LNCAP (cell line): ENCODE results near the gene KMO.

Experiments
- TF ChIP-seq, protein P1 (sequence below): fragments of 450-650 bp; IDR thresholded peaks from 2 replicates; pipeline ENCODE4 v1.5.1; 2017; ENCODE audit warnings: mild to moderate bottlenecking

KMO gene

GRCh38 chr1:241622669-241623068 lies 90.5 kb downstream of the KMO start:
- TF ChIP-seq, protein P1, sequence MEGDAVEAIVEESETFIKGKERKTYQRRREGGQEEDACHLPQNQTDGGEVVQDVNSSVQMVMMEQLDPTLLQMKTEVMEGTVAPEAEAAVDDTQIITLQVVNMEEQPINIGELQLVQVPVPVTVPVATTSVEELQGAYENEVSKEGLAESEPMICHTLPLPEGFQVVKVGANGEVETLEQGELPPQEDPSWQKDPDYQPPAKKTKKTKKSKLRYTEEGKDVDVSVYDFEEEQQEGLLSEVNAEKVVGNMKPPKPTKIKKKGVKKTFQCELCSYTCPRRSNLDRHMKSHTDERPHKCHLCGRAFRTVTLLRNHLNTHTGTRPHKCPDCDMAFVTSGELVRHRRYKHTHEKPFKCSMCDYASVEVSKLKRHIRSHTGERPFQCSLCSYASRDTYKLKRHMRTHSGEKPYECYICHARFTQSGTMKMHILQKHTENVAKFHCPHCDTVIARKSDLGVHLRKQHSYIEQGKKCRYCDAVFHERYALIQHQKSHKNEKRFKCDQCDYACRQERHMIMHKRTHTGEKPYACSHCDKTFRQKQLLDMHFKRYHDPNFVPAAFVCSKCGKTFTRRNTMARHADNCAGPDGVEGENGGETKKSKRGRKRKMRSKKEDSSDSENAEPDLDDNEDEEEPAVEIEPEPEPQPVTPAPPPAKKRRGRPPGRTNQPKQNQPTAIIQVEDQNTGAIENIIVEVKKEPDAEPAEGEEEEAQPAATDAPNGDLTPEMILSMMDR: no peak

- TF ChIP-seq, protein P1: no peak
Observed at GRCh38 chr1:241624935-241625334, 92.8 kb downstream of the KMO start.

DNA sequence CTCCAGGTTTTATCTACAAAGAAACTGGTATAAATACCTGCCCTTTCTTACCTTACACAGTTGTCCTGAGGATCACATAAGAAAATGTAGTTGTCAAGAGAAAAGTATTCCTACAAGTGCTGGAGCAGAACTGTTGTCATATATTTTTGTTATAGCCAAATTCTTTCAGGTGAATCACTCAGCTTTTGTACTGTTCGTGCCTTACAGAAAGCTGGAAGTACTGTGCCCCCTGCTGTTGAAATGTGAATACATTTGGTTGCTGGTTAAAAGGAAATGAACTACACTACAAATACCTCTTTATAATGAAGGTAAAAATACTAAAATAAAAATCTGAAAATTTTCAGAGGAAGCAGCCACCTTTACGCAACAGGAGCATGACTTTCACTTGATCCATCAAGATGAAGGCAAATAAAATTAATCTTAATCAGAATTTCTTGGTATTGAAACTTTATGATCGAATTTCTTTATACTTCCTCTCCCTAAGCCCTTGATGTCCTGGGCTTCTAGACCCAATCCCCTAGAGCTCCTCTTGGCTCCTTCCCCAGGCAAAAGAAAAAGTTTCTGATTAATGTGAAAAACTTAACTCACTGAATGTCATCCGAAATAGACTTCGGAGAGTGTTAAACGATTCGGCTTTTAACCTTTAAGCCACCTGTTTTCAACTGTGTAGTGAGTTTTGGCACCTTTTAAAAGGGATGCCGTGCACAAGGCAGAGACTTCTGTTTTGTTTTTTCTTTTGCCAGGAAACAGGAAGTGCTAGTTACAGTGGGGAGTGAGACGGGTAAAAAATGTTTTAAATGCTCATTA lies 95.5 kb downstream of the KMO start:
- TF ChIP-seq, protein P1: peak; percentile 77

- TF ChIP-seq, protein P1: no peak
Observed at GRCh38 chr1:241630005-241630404, 97.8 kb downstream of the KMO start.

- TF ChIP-seq, protein P1: no peak
Observed at GRCh38 chr1:241630476-241630875, 98.3 kb downstream of the KMO start.

DNA sequence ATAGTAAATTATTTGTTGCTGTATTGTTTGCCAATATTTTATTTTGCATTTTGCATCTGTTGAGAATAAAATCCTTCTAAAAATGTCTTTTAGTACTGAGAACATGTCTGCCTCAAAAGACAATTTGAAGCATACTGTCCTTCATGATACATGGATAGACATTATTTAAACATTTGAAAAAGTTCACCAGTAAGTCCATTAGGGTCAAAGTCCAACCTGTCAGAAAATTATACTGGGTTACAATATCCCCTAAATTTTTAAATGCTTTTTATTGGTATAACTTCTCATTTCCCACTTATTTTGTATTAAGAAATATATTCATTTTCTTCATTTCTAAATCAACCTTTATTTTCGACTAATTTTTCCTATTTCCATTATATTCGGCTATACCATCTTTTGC lies 98.7 kb downstream of the KMO start:
- TF ChIP-seq, protein P1: no peak

GRCh38 chr1:241631674-241632073 lies 99.5 kb downstream of the KMO start:
- TF ChIP-seq, protein P1: no peak
